NCI-H226 (cell line): ENCODE data around the gene SULT1B1.

Source experiments
- DNase-seq: peaks from one replicate; pipeline ENCODE4 v3.0.0-alpha.2; 2015

The SULT1B1 gene

GRCh38 chr4:69684804-69685203, 75.6 kb downstream of the SULT1B1 start:
- no peak for DNase-seq
